HPDE6-E6E7 (cell line): ENCODE results near the gene C1orf226.
"Not testable (repeated sequence)": the region's sequence is repeated elsewhere in the genome, so short reads cannot be mapped to it uniquely, and the experiment has no call there.

Experiments used
- DNase-seq: peaks from one replicate; pipeline ENCODE4 v3.0.0; 2011; ENCODE audit warnings: missing footprints; ENCODE audit errors: extremely low spot score

The C1orf226 gene

DNA sequence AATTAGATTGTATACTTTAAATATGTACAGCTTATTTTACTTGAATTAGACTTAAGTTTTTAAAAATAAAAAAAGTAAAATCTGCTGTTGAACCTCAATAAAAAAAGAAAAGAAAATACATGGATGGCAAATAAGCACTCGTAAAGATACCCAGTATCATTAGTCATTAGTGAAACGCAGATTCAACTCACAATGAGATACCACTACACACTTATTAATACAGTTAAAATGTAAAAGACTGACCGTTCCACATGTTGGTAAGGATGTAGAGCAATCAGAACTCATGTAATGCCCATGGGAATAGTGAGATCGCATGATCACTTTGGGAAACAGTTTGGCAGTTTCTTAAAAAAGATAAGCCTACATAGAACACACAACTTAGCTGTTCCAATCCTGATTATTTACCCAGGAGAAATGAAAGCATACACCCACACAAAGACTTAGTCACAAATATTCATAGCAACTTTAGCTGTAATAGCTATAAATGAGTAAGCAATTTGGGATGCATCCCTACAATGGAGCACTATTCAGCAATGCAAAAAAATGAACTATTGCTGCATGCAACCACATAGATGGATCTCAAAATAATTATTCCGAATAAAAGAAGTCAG, 23.1 kb downstream of the C1orf226 start:
- DNase-seq: no peak

- no peak for DNase-seq
Observed at GRCh38 chr1:162405800-162406199, 24.3 kb downstream of the C1orf226 start.

GRCh38 chr1:162406811-162407210, 25.3 kb downstream of the C1orf226 start:
- DNase-seq: no peak

DNA sequence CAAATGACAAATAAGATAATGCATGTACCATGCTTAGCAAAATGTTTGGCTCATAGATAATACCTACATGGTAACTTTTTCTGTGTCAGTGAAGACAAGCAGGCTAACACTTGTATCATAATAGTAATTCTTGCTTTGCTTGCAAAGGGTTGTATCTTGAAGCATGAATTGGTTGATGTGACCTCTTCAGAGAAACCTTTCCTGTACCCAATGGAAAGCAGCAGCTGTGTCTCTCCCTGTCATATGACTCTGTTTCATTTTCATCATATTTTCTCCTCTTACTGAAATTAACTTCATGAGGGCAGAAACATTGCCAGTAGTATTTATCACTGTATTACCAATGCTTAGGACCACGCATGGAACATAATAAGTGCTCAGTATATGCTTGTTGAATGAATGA, 26.0 kb downstream of the C1orf226 start:
- DNase-seq: no peak

DNA sequence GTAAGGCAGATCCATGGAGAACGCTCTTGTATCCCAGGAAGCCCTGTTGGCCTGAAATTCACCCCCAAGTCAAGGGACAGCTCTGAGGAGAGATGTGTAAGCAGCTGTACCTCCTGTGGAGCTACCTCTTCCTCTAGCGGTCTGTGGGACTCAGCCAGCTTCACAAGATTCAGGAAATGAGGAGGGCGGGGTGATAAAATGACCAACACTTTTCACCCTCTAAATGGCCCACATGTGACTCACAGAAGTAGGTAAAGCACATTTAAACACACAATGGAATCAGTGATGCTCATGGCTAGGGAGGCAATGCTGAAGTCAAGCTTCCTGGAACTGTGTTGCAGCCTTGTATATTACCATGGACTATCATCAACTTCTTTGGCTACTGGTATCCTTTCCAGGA, 30.5 kb downstream of the C1orf226 start, which contains the start of gene SH2D1B:
Gene SH2D1B, minus strand, starts transcription at position 135 of the 400 bp plus-strand sequence. Its CDS starts 120 bp downstream, at position 15.
- no peak for DNase-seq

GRCh38 chr1:162416215-162416614, 34.7 kb downstream of the C1orf226 start:
- no peak for DNase-seq

GRCh38 chr1:162416909-162417308, 35.4 kb downstream of the C1orf226 start:
- DNase-seq: no peak

DNA sequence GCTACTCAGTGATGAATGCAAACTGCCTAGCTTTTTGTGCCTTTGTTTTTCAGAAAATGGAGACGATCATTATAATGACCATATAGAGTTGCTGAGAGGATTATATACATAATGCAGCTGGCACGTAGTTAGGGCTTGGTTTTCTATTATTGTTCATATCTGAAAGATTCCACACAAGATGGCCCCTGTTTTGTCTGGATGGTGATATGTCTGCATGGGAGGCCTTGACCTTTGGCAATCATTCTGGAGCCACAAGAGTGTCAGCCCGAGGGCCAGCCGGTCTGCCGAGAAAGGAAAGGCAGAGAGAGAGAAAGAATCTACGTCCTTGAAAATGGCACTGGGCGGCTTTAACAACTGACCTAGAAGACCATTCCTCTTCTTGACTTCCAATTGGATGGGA, 36.1 kb downstream of the C1orf226 start:
- DNase-seq: no peak

DNA sequence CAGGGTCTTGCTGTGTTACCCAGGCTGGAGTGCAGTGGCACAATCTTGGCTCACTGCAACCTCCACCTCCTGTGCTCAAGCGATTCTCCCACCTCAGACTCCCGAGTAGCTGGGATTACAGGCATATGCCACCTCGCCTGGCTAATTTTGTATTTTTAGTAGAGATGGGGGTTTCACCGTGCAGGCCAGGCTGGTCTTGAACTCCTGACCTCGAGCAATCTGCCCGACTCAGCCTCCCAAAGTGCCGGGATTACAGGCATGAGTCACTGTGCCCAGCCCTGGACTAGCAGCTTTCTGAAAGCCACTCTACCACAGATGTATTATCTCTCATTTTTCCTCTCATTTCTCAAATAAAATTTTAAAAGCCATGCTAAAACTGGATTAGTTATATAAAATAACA, 37.1 kb downstream of the C1orf226 start:
- DNase-seq: not testable (repeated sequence)

DNA sequence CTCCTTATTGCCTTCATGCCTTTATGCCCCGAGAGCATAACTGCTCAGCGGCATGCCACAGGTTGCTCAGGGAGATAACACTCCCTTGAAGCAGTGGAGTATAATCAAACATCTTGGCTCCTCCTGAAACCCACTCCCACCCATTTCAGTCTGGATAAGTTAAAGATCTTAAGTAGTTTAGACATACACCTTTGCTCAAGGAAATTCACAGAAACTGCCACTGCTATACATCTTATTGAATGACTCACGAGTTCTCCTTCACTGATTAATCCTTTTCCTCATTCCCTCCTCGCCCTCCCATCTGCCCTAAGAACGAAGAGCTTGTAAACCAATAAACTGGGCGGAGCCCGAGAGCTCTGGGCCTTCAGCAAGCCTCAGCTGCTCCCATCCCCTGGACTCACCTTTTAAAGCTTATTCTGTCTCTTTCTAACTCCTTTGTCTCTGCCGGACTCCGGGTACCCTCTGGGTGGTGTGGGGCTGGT, 38.0 kb downstream of the C1orf226 start:
- not testable (repeated sequence) for DNase-seq

GRCh38 chr1:162420120-162420519, 38.6 kb downstream of the C1orf226 start:
- no peak for DNase-seq

GRCh38 chr1:162421258-162422164, 40.0 kb downstream of the C1orf226 start:
- DNase-seq: no peak

GRCh38 chr1:162422662-162423375, 41.3 kb downstream of the C1orf226 start:
- no peak for DNase-seq

- no peak for DNase-seq
Observed at GRCh38 chr1:162430583-162430982, 49.1 kb downstream of the C1orf226 start.

DNA sequence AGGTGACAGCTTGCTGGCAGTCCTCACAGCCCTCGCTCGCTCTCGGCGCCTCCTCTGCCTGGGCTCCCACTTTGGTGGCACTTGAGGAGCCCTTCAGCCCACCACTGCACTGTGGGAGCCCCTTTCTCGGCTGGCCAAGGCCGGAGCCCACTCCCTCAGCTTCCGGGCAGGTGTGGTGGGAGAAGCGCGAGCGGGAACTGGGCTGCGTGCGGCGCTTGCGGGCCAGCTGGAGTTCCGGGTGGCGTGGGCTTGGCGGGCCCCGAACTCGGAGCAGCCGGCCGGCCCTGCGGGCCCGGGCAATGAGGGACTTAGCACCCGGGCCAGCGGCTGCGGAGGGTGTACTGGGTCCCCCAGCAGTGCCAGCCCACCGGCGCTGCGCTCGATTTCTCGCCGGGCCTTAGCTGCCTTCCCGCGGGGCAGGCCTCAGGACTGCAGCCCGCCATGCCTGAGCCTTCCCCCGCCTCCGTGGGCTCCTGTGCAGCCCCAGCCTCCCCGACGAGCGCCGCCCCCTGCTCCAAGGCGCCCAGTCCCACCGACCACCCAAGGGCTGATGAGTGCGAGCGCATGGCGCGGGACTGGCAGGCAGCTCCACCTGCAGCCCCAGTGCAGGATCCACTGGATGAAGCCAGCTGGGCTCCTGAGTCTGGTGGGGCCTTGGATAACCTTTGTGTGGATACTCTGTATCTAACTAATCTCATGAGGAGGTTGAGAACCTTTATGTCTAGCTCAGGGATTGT, 51.6 kb downstream of the C1orf226 start:
- DNase-seq: not testable (repeated sequence)
